ENCODE data around the gene NEGR1.

The NEGR1 gene

DNA sequence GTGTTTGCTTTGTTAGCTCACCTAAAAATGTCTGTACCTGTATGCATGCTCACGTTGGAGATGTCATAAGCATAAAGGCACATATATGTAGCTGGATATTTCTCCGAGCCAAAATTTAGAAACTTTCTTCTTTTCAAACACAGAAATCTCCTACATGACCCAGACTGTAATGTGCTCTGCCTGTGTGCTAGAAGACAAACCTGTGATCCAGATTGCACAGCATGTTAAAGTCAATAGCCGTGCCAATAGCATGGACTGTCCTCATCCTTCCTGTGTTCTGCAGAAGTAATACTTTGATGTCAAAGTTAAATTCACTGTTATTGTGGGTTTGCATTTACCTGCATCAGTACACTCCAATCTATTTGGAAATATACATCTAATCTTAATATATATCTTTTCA, 855.3 kb downstream of the NEGR1 start:
- H3K36me3 ChIP-seq (ENCODE audit: insufficient read depth) = no peaks in the 10 kb centered on the region
- no peak overlapping the region for H2AFZ ChIP-seq (ENCODE audit: low read depth)
- H3K9ac ChIP-seq = no peak overlapping the region
- no peaks in the 10 kb centered on the region for H3K27me3 ChIP-seq (ENCODE audit: insufficient read depth, low read depth)
- no peak overlapping the region for H3K4me3 ChIP-seq (IDR thresholded peaks at IDR 0.05; ENCODE audit: insufficient read depth, low read depth, low read length)
- no peaks in the 10 kb centered on the region for H4K20me1 ChIP-seq (ENCODE audit: insufficient read depth)
- no peak overlapping the region for H3K4me2 ChIP-seq
- TF ChIP-seq CTCF (conservative IDR thresholded peaks at IDR 0.05; ENCODE audit: low read depth, low read length) = no peak
- H3K79me2 ChIP-seq (ENCODE audit: insufficient read depth, low read depth) = no peaks in the 10 kb centered on the region
- H3K27ac ChIP-seq = no peak overlapping the region
- H3K4me1 ChIP-seq (ENCODE audit: low read depth, poor library complexity, severe bottlenecking) = peaks cover 3% of the 10 kb centered on the region

DNA sequence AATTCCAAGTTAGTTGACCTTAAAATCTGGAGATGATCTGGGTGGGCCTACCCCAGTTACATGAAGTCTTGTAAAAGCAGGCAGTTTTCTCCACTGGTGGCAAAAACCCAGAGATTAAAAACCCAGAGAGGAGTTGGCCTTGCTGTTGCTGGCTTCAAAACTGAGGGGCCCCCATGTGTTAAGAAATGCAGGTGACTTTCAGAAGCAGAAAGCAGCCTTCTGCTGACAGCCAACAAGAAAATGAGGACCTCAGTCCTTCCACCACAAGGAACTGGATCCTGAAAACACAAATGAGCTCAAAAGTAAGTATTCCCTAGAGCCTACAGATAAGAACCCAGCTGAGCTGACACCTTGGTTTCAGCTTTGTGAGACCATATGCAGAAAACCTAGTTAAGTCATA, 857.8 kb downstream of the NEGR1 start:
- no peak overlapping the region for H3K9ac ChIP-seq
- H3K79me2 ChIP-seq (ENCODE audit: insufficient read depth, low read depth) = no peaks in the 10 kb centered on the region
- no peak overlapping the region for H2AFZ ChIP-seq (ENCODE audit: low read depth)
- H3K27ac ChIP-seq = no peak overlapping the region; the same call in 1 of the 2 replicates
- no peak overlapping the region for H3K4me2 ChIP-seq
- H3K4me3 ChIP-seq (IDR thresholded peaks at IDR 0.05; ENCODE audit: insufficient read depth, low read depth, low read length) = no peak overlapping the region
- TF ChIP-seq CTCF (conservative IDR thresholded peaks at IDR 0.05; ENCODE audit: low read depth, low read length) = no peak
- no peaks in the 10 kb centered on the region for H3K36me3 ChIP-seq (ENCODE audit: insufficient read depth)
- no peaks in the 10 kb centered on the region for H4K20me1 ChIP-seq (ENCODE audit: insufficient read depth)
- no peaks in the 10 kb centered on the region for H3K27me3 ChIP-seq (ENCODE audit: insufficient read depth, low read depth)
- H3K4me1 ChIP-seq (ENCODE audit: low read depth, poor library complexity, severe bottlenecking) = peaks cover 3% of the 10 kb centered on the region

- Histone ChIP-seq H3K27me3 (ENCODE audit: insufficient read depth, low read depth) (no peaks in the 10 kb centered on the region), H3K9ac (no peak overlapping the region), H3K4me2 (no peak overlapping the region), H4K20me1 (ENCODE audit: insufficient read depth) (no peaks in the 10 kb centered on the region), H3K79me2 (ENCODE audit: insufficient read depth, low read depth) (no peaks in the 10 kb centered on the region), H3K36me3 (ENCODE audit: insufficient read depth) (no peaks in the 10 kb centered on the region), H2AFZ (ENCODE audit: low read depth) (no peak overlapping the region), H3K27ac (no peak overlapping the region), H3K4me3 (IDR thresholded peaks at IDR 0.05; ENCODE audit: insufficient read depth, low read depth, low read length) (no peak overlapping the region), H3K4me1 (ENCODE audit: low read depth, poor library complexity, severe bottlenecking) (peaks cover 3% of the 10 kb centered on the region)
- no peak for TF ChIP-seq CTCF (conservative IDR thresholded peaks at IDR 0.05; ENCODE audit: low read depth, low read length)
These were observed 860.1 kb downstream of the NEGR1 start for GRCh38 chr1:71422221-71422620.

DNA sequence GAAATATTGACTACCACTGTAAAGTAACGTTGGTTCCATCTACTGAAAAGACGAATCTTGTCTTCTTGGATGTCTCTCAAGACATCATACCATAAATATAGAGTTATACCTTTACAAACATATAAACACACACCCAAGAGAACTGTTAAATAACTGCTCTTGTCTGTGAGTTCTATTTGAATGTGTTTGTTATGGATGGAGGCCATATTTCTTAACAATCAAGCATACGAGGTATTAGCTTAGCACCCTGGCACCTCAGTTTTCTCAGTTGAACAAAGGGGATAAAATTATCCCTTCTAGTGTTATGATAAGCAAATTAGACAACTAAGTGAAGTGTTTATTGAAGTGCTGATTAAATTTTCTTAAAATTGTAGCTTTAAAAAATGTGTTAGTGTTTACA, 864.9 kb downstream of the NEGR1 start:
- Histone ChIP-seq H3K9ac (no peak overlapping the region), H2AFZ (ENCODE audit: low read depth) (no peak overlapping the region), H3K4me1 (ENCODE audit: low read depth, poor library complexity, severe bottlenecking) (no peaks in the 10 kb centered on the region), H3K4me2 (no peak overlapping the region), H4K20me1 (ENCODE audit: insufficient read depth) (no peaks in the 10 kb centered on the region), H3K27ac (no peak overlapping the region), H3K36me3 (ENCODE audit: insufficient read depth) (no peaks in the 10 kb centered on the region), H3K4me3 (IDR thresholded peaks at IDR 0.05; ENCODE audit: insufficient read depth, low read depth, low read length) (no peak overlapping the region), H3K79me2 (ENCODE audit: insufficient read depth, low read depth) (no peaks in the 10 kb centered on the region), H3K27me3 (ENCODE audit: insufficient read depth, low read depth) (no peaks in the 10 kb centered on the region)
- TF ChIP-seq CTCF (conservative IDR thresholded peaks at IDR 0.05; ENCODE audit: low read depth, low read length) = no peak

DNA sequence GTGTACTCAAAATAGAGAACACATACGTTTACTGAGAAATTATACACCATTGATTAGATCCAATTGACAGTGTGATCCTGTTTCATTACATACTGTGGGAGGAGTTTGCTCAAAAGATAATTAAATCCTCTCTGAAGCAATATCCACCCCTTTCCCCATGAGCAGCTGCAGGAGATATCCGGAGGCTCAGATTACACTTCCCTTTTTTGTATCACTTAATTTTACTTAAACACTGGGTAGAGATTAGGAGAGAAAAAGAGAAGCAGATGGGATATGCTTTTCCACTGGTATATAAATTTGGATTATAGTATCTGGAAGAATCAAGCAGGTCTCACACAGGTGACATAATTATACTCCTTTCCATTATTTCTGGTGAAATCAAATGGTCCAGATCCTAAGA, 868.2 kb downstream of the NEGR1 start:
- H3K79me2 ChIP-seq (ENCODE audit: insufficient read depth, low read depth) = no peaks in the 10 kb centered on the region
- H3K36me3 ChIP-seq (ENCODE audit: insufficient read depth) = no peaks in the 10 kb centered on the region
- no peak overlapping the region for H3K27ac ChIP-seq
- H3K4me2 ChIP-seq = no peak overlapping the region
- no peak overlapping the region for H3K4me3 ChIP-seq (IDR thresholded peaks at IDR 0.05; ENCODE audit: insufficient read depth, low read depth, low read length)
- H3K9ac ChIP-seq = no peak overlapping the region
- no peaks in the 10 kb centered on the region for H3K27me3 ChIP-seq (ENCODE audit: insufficient read depth, low read depth)
- H3K4me1 ChIP-seq (ENCODE audit: low read depth, poor library complexity, severe bottlenecking) = no peaks in the 10 kb centered on the region
- no peak for TF ChIP-seq CTCF (conservative IDR thresholded peaks at IDR 0.05; ENCODE audit: low read depth, low read length)
- H4K20me1 ChIP-seq (ENCODE audit: insufficient read depth) = no peaks in the 10 kb centered on the region
- no peak overlapping the region for H2AFZ ChIP-seq (ENCODE audit: low read depth)

All from KMS-11 (cell line).